Measurements from ENCODE around the gene PITX2.
A peak's percentile ranks its signal among the peaks of the same experiment; 100 is the strongest.

The PITX2 gene

DNA sequence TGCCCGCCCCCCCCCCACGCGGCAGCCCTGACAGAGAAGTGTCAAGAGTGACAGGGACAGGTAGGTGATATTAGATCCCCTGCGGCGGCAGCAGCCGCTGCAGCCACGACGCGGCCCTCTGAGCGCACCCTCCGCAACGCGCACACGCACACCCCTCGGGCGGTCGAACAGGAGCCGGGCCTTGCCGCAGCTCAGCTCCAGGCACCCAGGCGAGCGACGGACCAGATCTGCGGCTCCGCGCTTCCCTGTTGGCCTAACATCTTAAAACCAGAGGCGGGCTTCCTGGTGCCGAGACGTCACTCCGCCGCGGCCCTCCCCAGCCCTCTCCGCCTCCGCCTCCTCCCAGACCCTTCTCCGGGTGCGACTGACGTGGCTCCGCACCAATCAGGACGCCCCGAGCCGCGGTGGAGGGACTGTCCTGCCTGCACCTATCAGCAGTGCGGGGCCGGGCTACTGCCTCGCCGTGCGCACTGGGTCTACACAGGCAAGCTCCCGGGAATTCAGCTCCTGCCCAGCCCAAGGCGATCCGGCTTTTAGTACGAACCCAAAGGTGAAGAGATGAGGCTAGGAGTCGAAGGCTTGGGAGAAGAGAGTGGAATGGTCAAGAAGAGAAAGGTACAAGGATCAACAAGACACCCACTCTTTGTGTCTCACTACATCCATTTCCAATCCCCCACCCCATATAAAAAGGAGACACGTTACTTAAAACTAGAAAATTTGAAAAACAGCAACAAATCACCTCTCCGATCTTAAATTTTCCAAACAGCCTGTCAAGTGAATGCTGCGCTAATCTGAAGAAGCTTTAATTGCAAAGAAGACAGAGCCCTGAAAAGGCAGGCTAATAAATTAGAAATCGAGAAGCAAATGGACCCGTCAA is at the start of gene PITX2:
TSS of gene PITX2 (minus strand) at position 237 of the 877 bp plus-strand sequence. CDS start 617 bp downstream, outside the sequence.
- DNase-seq = peak; percentile 15

DNA sequence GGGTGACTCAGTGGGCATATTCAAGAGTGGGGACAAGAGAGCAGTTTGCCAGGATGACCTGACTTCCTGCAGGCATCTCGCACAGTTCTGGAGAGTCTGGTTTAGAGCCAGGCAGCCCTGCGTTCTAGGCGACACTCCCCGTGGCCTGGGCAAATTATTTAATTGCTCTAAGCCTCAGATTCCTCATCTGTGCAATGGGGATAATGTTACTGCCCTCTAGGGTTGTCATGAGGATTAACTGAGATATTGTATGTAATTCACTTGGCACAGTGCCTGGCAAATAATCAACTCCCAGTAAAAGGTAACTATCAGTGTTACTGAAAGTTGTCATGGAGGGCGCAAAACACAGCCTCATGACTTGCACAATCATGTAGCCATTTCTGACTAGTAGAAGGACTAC is 48.8 kb upstream of the PITX2 start:
- no peak for DNase-seq

- no peak for DNase-seq
Measured at GRCh38 chr4:110669663-110670062, 46.8 kb upstream of the PITX2 start.

- no peak for DNase-seq
Measured at GRCh38 chr4:110668463-110669235, 45.8 kb upstream of the PITX2 start.

DNA sequence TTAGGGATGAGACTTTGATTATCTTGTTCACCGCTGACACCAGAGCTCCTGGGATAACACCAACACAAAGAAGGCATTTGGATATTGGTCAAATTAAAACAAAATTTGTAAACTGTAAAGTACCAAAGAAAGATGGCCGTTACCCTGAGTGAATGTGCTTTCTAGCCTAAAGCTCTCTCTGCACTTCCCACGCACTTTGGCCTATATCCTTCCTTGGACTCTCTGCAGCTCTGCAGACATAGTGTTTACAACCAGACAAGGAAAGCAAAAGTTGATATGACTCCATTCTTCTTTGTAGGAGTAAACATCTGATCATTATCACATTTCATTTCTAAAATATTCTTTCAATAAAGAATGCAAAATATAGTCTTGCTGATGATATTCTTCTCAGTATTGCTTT is 44.8 kb upstream of the PITX2 start:
- DNase-seq = no peak

- DNase-seq = no peak
Measured at GRCh38 chr4:110666030-110666429, 43.2 kb upstream of the PITX2 start.

DNA sequence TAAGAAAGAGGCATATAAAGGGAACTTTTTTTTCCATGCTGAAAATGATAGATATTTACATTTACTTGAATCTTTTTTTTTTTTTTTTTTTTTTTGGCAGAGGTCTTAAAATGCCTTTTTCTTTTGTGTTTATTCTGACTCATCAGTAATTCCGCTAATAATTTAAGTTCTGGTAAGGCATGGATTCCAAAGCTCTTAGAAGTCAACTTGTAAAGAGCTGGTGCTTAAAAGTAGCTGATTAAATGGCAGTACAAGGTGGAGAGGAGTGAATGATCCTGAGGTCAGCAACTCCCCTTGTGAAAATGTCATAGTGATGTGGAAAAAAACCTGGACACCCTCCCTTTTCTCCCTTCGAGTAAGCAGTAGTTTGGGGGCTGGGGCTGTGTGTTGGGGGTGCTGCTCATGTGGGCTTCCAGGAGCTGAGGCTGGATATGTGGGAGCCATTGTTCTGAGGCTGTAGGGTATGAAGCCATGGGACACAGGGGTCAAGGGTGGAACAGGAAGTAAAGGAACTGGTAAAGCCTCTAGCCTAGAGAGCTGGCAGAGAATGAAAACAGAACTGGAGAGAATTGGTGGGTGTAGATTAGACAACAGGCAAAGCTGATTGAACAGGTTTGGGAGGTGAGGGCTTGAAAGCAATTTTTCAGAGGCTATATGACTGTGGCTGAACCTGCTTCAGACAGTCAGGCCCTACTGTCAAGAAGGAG is 41.0 kb upstream of the PITX2 start:
- DNase-seq = no peak

GRCh38 chr4:110663206-110663605 is 40.3 kb upstream of the PITX2 start:
- no peak for DNase-seq

DNA sequence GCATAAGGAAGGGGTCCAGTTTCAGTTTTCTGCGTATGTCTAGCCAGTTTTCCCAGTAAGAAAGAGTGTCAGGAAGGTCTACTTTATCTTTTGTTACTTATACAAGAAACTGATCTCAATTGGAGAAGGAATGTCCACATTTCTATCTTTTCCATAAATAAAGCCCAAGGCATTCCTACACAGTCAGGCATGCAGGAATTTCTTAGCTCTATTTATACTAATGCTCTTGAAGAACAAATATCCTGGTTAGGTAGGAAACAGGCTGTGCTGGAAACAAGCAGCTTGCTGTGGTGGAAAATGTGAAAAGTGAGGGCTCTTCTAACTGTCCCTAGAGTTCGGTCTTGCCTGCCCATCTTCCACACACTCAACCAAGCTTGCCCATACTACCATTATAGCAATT is 37.9 kb upstream of the PITX2 start:
- DNase-seq = no peak

DNA sequence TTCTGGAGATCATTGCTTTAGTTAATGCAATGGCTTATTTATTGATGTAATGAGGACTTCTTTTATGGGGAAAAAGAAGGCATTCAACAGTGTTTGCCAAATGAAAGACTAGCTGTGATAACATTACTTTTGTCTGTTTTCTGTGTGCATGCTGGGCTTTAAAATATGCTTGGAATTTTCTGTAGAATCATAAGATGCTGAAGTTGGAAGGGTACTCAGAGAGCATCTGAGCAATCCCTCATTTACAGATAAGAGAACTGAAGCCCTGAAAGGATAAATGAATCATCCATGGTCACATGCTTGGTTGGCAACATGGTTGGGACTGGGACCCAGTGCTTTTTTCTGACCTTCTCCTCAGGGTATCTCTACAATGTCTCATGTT is 31.4 kb upstream of the PITX2 start:
- DNase-seq = no peak

- DNase-seq = no peak
Measured at GRCh38 chr4:110653321-110654253, 30.7 kb upstream of the PITX2 start.

DNA sequence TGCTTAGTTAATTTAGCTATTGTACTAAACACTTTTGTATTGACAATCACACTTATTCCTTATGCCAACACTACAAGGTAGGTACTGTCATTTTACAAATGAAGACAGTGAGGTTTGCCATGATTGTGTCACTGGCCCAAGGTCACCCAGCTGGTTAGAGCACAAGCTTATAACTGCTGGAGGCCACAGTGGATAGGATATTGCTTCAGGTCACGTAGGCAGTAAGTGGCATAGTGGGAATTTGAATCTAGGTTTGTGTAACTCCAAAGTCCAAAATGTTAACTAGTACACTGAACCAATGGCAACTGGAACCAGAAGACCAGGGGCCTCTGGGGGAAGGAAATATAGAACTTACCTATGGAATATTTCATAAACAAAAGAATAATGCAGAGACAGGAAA is 21.1 kb upstream of the PITX2 start:
- DNase-seq = no peak

- no peak for DNase-seq
Measured at GRCh38 chr4:110643096-110643495, 20.2 kb upstream of the PITX2 start.

DNA sequence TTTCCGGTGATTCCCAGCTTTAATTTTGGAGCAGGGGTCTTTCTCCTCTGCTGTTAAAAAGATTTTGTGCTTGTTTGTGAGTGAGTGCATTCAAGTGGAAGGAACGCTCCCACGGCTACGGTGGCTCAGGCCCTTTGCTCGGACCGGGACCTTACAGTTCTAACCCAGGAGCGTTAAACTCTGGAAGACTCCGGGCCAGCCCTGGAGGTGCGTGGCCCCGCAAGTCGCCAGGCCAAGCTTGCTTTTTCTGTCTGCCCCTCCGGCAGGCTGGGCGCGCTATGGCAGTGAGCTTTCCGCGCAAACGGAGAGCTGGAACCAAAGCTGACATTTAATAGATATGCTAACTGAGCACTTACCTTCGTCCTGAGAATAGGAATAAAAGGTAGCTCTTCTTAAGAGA is 18.3 kb upstream of the PITX2 start:
- DNase-seq = no peak

GRCh38 chr4:110640576-110640975 is 17.7 kb upstream of the PITX2 start:
- no peak for DNase-seq

DNA sequence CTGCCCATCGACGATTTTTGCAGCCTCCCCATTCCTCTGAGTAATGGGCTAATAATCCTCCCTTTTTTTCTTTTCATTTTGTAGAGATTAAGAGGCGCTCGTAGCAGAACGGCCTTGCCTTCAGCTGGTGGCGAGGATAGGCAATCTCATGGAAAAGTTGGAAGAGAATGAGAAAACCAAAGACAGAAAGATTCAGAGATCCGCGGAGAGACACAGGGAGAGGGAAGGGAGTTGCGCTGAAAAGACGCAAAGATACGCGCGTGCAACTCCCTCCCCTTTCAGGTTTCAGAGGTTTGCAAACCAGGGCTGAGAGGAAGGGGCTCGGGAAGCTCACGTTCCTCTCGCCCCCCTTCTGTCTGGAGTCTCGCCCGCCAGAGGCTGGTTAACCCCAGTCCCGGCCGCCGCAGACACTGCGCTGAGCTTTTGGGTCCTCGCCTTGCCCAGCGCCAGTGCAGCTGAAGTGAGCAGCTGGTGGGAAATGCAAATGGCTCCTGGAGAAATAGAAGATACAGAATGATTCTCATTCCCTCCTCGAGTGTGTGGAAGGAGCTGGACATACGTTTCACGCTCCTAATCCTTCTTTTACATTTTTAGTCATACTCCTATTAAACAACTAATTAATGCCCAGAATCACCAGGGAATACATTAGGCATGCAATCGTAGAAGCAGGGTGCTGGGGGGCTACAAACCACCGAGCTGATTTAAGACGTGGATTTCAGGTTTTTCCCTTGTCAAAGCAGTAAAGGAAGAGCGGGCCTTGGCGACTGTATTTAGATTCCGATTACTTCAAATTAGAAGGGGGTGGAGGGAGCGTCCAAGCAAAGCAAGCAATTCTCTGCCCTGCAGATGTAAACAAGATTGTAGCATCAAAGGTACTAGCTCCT is 16.6 kb upstream of the PITX2 start:
- DNase-seq = no peak

GRCh38 chr4:110638089-110638746 is 15.3 kb upstream of the PITX2 start:
- no peak for DNase-seq

DNA sequence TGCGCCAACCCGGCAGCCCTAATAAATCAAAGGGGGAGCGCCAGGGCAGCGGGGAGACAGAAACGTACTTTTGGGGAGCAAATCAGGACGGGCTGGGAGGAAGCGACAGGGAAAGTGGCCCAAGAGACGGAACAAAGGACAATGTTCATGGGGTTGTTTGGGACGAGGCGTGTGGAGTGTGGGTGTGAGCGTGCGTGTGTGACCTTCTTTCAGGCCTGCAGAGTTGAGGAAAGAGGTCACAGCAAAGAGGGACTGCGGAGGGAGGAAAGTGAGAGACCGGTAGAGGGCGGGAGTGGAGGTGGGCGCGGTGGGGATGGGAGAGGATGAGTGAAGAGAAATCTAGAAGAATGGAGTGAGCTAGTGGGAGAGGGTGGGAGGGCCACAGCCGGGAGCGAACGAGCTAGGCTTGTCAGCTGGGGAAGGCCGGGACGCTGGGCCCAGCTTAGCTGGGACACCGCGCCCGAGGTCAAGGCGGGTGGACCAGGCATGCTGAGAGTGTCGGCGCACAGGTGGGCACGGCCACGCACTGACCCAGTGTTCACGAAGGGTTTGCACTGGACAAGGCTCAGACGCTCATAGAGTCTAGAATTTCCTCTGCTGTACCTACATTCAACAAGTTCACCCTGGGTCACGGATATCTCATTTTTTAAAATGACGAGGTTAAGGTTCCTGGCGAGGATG is 14.7 kb upstream of the PITX2 start:
- DNase-seq = no peak

DNA sequence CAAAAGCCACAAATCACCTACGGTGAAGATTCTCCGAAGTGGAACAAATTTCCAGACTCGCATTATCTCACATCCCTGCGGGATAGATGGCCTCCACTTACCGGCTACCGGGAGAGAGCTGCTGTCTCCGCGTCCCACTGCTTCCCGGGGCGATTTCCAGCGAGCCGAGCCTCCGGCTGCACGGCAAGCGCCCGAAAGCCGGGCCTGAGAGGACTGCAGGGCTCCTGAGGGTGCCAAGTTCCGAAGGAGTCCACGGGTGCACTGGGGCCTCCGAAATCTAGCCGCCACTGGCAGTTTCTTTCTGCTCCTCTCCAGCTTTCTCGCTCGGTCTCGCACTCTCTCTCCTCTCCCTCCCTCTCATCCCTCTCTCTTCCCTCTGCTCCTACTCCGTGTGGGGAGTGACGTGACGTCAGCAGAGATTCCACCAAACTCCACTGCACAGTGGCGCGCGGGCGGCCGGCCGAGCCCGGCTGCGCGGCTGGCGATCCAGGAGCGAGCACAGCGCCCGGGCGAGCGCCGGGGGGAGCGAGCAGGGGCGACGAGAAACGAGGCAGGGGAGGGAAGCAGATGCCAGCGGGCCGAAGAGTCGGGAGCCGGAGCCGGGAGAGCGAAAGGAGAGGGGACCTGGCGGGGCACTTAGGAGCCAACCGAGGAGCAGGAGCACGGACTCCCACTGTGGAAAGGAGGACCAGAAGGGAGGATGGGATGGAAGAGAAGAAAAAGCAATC is 14.0 kb upstream of the PITX2 start:
- no peak for DNase-seq
